ENCODE data around the gene ZBTB46. TPM values are rescaled to one million over a fixed set of nuclear protein-coding genes. Genes with fewer than 3 reads are reported as not detected.

The ZBTB46 gene
- total RNA-seq, 6 experiments from 2014 or later: 1.2 to 4.2 (median 2.4) TPM

- peaks cover 0 to 8% (median 0%) of the 10 kb centered on the region in 4 donors for H3K36me3 ChIP-seq
- no peaks in the 10 kb centered on the region for H3K27me3 ChIP-seq
- no peak overlapping the region for H3K4me3 ChIP-seq
- TF ChIP-seq POLR2A (IDR thresholded peaks at IDR 0.05) (no peak), CTCF (IDR thresholded peaks at IDR 0.05) (no peak)
- intact Hi-C loops (cut with DNase I): no loop called here
- peaks cover 0 to 22% (median 5%) of the 10 kb centered on the region in 4 donors for H3K4me1 ChIP-seq
- no peak overlapping the region for H3K27ac ChIP-seq
- DNase-seq (peak in 1 of 3 donors; percentile 42), ATAC-seq (no peak)
- H3K9me3 ChIP-seq: no peaks in the 10 kb centered on the region
- WGBS (ENCODE audit: insufficient coverage, low coverage, low lambda C conversion rate, missing lambda C conversion rate): 90% methylated on average over 2 of the region's 95 CpGs
These were observed 31.2 kb upstream of the ZBTB46 start for GRCh38 chr20:63861981-63862901.

GRCh38 chr20:63861365-63861934 is 30.4 kb upstream of the ZBTB46 start, which contains the start of gene ABHD16B:
ABHD16B (plus strand) TSS chr20:63861498; CDS start chr20:63861541, 43 bp downstream.
- DNase-seq: no peak
- Histone ChIP-seq H3K9me3 (no peaks in the 10 kb centered on the region), H3K36me3 (peaks cover 0 to 8% (median 0%) of the 10 kb centered on the region in 4 donors), H3K27me3 (no peaks in the 10 kb centered on the region), H3K27ac (no peak within 1 kb of the TSS), H3K4me3 (no peak within 1 kb of the TSS), H3K4me1 (peaks cover 0 to 18% (median 5%) of the 10 kb centered on the region in 4 donors)
- ATAC-seq: no peak
- TF ChIP-seq CTCF (IDR thresholded peaks at IDR 0.05) (no peak), POLR2A (IDR thresholded peaks at IDR 0.05) (no peak)
- intact Hi-C loops (cut with DNase I): no loop called here
- 60% methylated on average over 1 of the region's 59 CpGs for WGBS (ENCODE audit: insufficient coverage, low coverage, low lambda C conversion rate, missing lambda C conversion rate)

- no peak for ATAC-seq
- no peak overlapping the region for H3K4me3 ChIP-seq
- no peaks in the 10 kb centered on the region for H3K27me3 ChIP-seq
- peaks cover 0 to 9% (median 5%) of the 10 kb centered on the region in 4 donors for H3K4me1 ChIP-seq
- TF ChIP-seq POLR2A (IDR thresholded peaks at IDR 0.05) (no peak), CTCF (IDR thresholded peaks at IDR 0.05) (no peak)
- peaks cover 0 to 8% (median 0%) of the 10 kb centered on the region in 4 donors for H3K36me3 ChIP-seq
- intact Hi-C loops (cut with DNase I): no loop called here
- peak in 1 of 3 donors; percentile 43 for DNase-seq
- H3K9me3 ChIP-seq: no peaks in the 10 kb centered on the region
- 62% methylated on average over 11 of the region's 17 CpGs for WGBS (ENCODE audit: insufficient coverage, low coverage, low lambda C conversion rate, missing lambda C conversion rate)
- H3K27ac ChIP-seq: no peak overlapping the region
These were observed 29.4 kb upstream of the ZBTB46 start for GRCh38 chr20:63860325-63861051.

GRCh38 chr20:63859166-63859699 is 28.2 kb upstream of the ZBTB46 start:
- H3K9me3 ChIP-seq: no peaks in the 10 kb centered on the region
- peaks cover 0 to 9% (median 5%) of the 10 kb centered on the region in 4 donors for H3K4me1 ChIP-seq
- ATAC-seq (no peak), DNase-seq (no peak)
- no peak overlapping the region for H3K4me3 ChIP-seq
- WGBS (ENCODE audit: insufficient coverage, low coverage, low lambda C conversion rate, missing lambda C conversion rate): 70% methylated on average over 2 of the region's 7 CpGs
- intact Hi-C loops (cut with DNase I): no loop called here
- H3K27me3 ChIP-seq: no peaks in the 10 kb centered on the region
- peaks cover 0 to 8% (median 0%) of the 10 kb centered on the region in 4 donors for H3K36me3 ChIP-seq
- no peak for TF ChIP-seq POLR2A (IDR thresholded peaks at IDR 0.05)
- H3K27ac ChIP-seq: no peak overlapping the region
